Measurements from ENCODE around the gene HMGB3.
"Not testable (repeated sequence)": the region's sequence is repeated elsewhere in the genome, so short reads cannot be mapped to it uniquely, and the experiment has no call there.

The HMGB3 gene

GRCh38 chrX:150982788-150983520, at the start of gene HMGB3:
Gene HMGB3, plus strand, starts transcription at chrX:150983335. Its CDS starts 2,265 bp downstream, at chrX:150985600.
- DNase-seq, result peak; percentile 87

GRCh38 chrX:150933945-150934350, 49.2 kb upstream of the HMGB3 start:
- no peak for DNase-seq

GRCh38 chrX:150934453-150934852, 48.7 kb upstream of the HMGB3 start:
- no peak for DNase-seq

GRCh38 chrX:150935467-150935866, 47.7 kb upstream of the HMGB3 start:
- no peak for DNase-seq

- no peak for DNase-seq
Observed at GRCh38 chrX:150936556-150936955, 46.6 kb upstream of the HMGB3 start.

- no peak for DNase-seq
Observed at GRCh38 chrX:150940844-150941495, 42.2 kb upstream of the HMGB3 start.

- no peak for DNase-seq
Observed at GRCh38 chrX:150941580-150941979, 41.6 kb upstream of the HMGB3 start.

GRCh38 chrX:150942942-150943594, 40.1 kb upstream of the HMGB3 start:
- DNase-seq, result no peak

- no peak for DNase-seq
Observed at GRCh38 chrX:150944233-150944632, 38.9 kb upstream of the HMGB3 start.

GRCh38 chrX:150954951-150955350, 28.2 kb upstream of the HMGB3 start:
- no peak for DNase-seq

- no peak for DNase-seq
Observed at GRCh38 chrX:150955590-150955989, 27.5 kb upstream of the HMGB3 start.

- DNase-seq, result no peak
Observed at GRCh38 chrX:150958177-150958576, 25.0 kb upstream of the HMGB3 start.

GRCh38 chrX:150959557-150959956, 23.6 kb upstream of the HMGB3 start:
- DNase-seq, result no peak

GRCh38 chrX:150961631-150962030, 21.5 kb upstream of the HMGB3 start:
- DNase-seq, result no peak

- not testable (repeated sequence) for DNase-seq
Observed at GRCh38 chrX:150964416-150964815, 18.7 kb upstream of the HMGB3 start.

- DNase-seq, result no peak
Observed at GRCh38 chrX:150966235-150966634, 16.9 kb upstream of the HMGB3 start.

- DNase-seq, result no peak
Observed at GRCh38 chrX:150966742-150967141, 16.4 kb upstream of the HMGB3 start.

GRCh38 chrX:150967786-150968185, 15.3 kb upstream of the HMGB3 start:
- no peak for DNase-seq

- DNase-seq, result no peak
Observed at GRCh38 chrX:150968862-150969720, 14.0 kb upstream of the HMGB3 start.

- DNase-seq, result no peak
Observed at GRCh38 chrX:150972450-150972849, 10.7 kb upstream of the HMGB3 start.

GRCh38 chrX:150975655-150976390, 7.3 kb upstream of the HMGB3 start:
- no peak for DNase-seq

- no peak for DNase-seq
Observed at GRCh38 chrX:150977411-150978162, 5.5 kb upstream of the HMGB3 start.

Data from stimulated activated CD4-positive, alpha-beta T cell treated with anti-CD3 and anti-CD28 coated beads, Interleukin-1b, Interleukin-23, amount 100 ng/mL, for 48 hours (primary cell).